Measurements from ENCODE around the gene MCTP1.

DNA sequence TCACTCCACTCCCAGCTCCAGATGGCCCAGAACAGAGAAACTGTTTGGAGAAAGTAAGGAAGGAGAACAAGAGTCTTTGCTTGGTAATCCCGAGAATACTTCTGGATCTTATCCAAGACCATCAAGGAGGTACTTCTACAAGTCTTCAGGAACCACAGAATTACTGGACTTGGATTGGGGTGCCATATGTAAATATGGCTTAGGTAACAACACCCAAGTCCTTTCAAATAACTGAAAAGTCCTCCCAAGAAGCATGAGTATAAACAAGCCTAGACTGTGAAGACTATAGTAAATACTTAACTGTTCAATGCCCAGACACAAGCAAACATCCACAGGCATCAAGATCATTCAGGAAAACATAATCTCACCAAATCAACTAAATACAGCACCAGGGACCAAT lies 170.0 kb downstream of the MCTP1 start:
- TF ChIP-seq, protein P1, sequence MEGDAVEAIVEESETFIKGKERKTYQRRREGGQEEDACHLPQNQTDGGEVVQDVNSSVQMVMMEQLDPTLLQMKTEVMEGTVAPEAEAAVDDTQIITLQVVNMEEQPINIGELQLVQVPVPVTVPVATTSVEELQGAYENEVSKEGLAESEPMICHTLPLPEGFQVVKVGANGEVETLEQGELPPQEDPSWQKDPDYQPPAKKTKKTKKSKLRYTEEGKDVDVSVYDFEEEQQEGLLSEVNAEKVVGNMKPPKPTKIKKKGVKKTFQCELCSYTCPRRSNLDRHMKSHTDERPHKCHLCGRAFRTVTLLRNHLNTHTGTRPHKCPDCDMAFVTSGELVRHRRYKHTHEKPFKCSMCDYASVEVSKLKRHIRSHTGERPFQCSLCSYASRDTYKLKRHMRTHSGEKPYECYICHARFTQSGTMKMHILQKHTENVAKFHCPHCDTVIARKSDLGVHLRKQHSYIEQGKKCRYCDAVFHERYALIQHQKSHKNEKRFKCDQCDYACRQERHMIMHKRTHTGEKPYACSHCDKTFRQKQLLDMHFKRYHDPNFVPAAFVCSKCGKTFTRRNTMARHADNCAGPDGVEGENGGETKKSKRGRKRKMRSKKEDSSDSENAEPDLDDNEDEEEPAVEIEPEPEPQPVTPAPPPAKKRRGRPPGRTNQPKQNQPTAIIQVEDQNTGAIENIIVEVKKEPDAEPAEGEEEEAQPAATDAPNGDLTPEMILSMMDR (conservative IDR thresholded peaks at IDR 0.05; ENCODE audit: low read length): no peak
- no peak for TF ChIP-seq EZH2phosphoT487 (IDR thresholded peaks at IDR 0.05; ENCODE audit: borderline replicate concordance)
